ENCODE data around the gene FGD4.

FGD4 gene

DNA sequence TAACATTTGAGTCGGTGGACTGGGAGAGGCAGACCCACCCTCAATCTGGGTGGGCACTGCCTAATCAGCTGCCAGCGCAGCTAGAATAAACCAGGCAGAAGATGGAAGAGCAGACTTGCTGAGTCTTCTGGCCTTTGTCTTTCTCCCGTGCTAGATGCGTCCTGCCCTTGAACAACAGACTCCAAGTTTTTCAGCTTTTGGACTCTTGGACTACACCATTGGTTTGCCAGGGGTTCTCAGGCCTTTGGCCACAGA lies 252.5 kb downstream of the FGD4 start:
- DNase-seq (ENCODE audit: low read depth), result no peak
- TF ChIP-seq CTCF (conservative IDR thresholded peaks at IDR 0.05; ENCODE audit: control insufficient read depth, insufficient read depth, low read depth, low read length), result no peak

GRCh38 chr12:32659908-32660440 lies 260.6 kb downstream of the FGD4 start:
- DNase-seq (ENCODE audit: low read depth), result no peak
- H3K4me3 ChIP-seq (ENCODE audit: control insufficient read depth, low read depth, low read length), result no peak overlapping the region
- no peak for TF ChIP-seq CTCF (conservative IDR thresholded peaks at IDR 0.05; ENCODE audit: control insufficient read depth, insufficient read depth, low read depth, low read length)

More for the DNA sequence above, 252.5 kb downstream of the FGD4 start:
- no peak overlapping the region for H3K4me3 ChIP-seq (ENCODE audit: control insufficient read depth, low read depth, low read length)

DNA sequence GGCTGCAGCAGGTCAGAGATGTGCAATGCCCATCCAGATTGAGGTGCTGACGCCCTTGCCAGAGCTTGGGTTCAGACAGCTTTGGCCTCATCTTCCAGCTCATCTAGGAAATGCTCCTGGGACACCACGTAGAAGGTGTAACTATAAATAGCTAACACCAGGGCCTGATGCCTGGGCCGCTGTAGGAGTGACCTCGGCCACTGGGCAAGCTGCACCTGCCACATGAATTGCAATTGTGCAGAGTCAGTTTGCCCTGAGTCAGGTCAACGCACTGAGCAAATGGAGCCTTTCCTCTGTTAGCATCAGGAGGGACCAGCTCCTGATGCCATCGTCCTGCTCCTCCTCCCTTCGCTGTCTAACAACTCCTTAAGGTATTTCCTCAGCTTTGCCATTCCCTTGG lies 262.3 kb downstream of the FGD4 start:
- H3K4me3 ChIP-seq (ENCODE audit: control insufficient read depth, low read depth, low read length), result no peak overlapping the region
- DNase-seq (ENCODE audit: low read depth), result no peak
- no peak for TF ChIP-seq CTCF (conservative IDR thresholded peaks at IDR 0.05; ENCODE audit: control insufficient read depth, insufficient read depth, low read depth, low read length)

DNA sequence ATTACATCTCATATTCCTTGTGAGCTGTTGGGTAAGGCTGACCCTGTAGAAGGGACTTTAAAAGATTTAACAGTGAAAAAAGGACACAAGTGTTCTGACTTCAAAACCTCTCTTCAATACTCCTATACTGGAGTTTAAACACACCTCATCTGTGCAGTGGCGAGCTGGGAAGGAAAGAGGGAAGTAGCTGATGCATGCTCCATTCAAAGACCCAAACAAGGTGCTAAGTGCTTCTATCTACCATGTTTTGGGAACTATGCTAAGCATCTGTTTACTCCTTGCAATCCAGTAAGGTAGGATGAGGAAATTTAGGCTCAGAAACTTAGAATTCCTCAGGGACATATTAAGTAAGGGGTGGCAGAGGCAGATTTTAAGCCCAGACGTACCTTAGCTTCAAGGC lies 263.3 kb downstream of the FGD4 start:
- DNase-seq (ENCODE audit: low read depth), result no peak
- TF ChIP-seq CTCF (conservative IDR thresholded peaks at IDR 0.05; ENCODE audit: control insufficient read depth, insufficient read depth, low read depth, low read length), result no peak
- H3K4me3 ChIP-seq (ENCODE audit: control insufficient read depth, low read depth, low read length), result no peak overlapping the region

DNA sequence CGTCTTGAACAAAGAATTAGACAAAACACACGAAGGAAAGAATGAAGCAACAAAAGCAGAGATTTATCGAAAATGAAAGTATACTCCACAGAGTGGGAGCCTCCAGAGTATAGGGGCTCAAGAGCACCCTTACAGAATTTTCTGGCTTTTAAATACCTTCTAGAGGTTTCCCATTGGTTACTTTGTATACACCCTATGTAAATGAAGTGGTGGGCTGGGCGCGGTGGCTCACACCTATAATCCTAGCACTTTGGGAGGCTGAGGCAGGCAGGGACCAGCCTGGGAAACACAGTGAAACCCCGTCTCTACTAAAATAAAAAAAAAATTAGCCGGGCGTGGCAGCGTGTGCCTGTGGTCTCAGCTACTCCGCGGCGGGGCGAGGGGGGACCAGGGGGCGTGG lies 266.7 kb downstream of the FGD4 start:
- DNase-seq (ENCODE audit: low read depth), result no peak
- H3K4me3 ChIP-seq (ENCODE audit: control insufficient read depth, low read depth, low read length), result no peak overlapping the region
- no peak for TF ChIP-seq CTCF (conservative IDR thresholded peaks at IDR 0.05; ENCODE audit: control insufficient read depth, insufficient read depth, low read depth, low read length)

- no peak for TF ChIP-seq CTCF (conservative IDR thresholded peaks at IDR 0.05; ENCODE audit: control insufficient read depth, insufficient read depth, low read depth, low read length)
- no peak for DNase-seq (ENCODE audit: low read depth)
- no peak overlapping the region for H3K4me3 ChIP-seq (ENCODE audit: control insufficient read depth, low read depth, low read length)
Observed at GRCh38 chr12:32669584-32669983, 270.2 kb downstream of the FGD4 start.
